A549 (cell line): Measurements from ENCODE around the gene WDFY2.

Source experiments
- EP300 ChIP-seq, 2 experiments: fragments of >200 bp; sonication (Bioruptor Twin); formaldehyde crosslinking; IDR thresholded peaks; 2 replicates in 1 of 2; 3 replicates in 1 of 2; pipeline ENCODE4 v1.6.1; 2016 to 2017
- HEYL ChIP-seq: fragments of 250-450 bp; sonication (Bioruptor Pico); IDR thresholded peaks from 2 replicates; pipeline ENCODE4 v1.8.0; 2021; ENCODE audit warnings: mild to moderate bottlenecking, moderate library complexity
- MAFK ChIP-seq: fragments of 450-650 bp; IDR thresholded peaks from 2 replicates; pipeline ENCODE4 v1.6.1; 2014; ENCODE audit not compliant: partially characterized antibody
- PHF8 ChIP-seq: fragments of 200-600 bp; sonication (generic); IDR thresholded peaks from 2 replicates; pipeline ENCODE4 v1.6.1; 2016; ENCODE audit warnings: low read depth, mild to moderate bottlenecking, antibody characterized with exemption, moderate library complexity, borderline replicate concordance
- POLR2A ChIP-seq: IDR thresholded peaks from 2 replicates; pipeline ENCODE4 v1.6.1; 2012; ENCODE audit warnings: mild to moderate bottlenecking, low read length
- RNF2 ChIP-seq: fragments of 200-600 bp; sonication (generic); IDR thresholded peaks from 2 replicates; pipeline ENCODE4 v1.6.1; 2016; ENCODE audit warnings: low read depth, mild to moderate bottlenecking, antibody characterized with exemption, moderate library complexity, borderline replicate concordance
- TFCP2L1 ChIP-seq: fragments of 250-450 bp; sonication (Bioruptor Pico); IDR thresholded peaks from 2 replicates; pipeline ENCODE4 v1.5.0; 2021; ENCODE audit warnings: mild to moderate bottlenecking
- TF ChIP-seq, protein P1 (sequence below): fragments of >200 bp; sonication (Bioruptor Twin); formaldehyde crosslinking; IDR thresholded peaks from 3 replicates; pipeline ENCODE4 v1.5.1; 2016
- TF ChIP-seq, protein P2 (sequence below): fragments of 250-450 bp; sonication (Bioruptor Pico); IDR thresholded peaks from 2 replicates; pipeline ENCODE4 v1.5.0; 2021; ENCODE audit warnings: mild to moderate bottlenecking, moderate library complexity, borderline replicate concordance
- TF ChIP-seq, protein P3 (sequence below): IDR thresholded peaks from 2 replicates; pipeline ENCODE4 v1.6.1; 2012
- TF ChIP-seq, protein P4 (sequence below): fragments of 200-600 bp; sonication (generic); IDR thresholded peaks from 2 replicates; pipeline ENCODE4 v1.6.1; 2016; ENCODE audit warnings: antibody characterized with exemption, mild to moderate bottlenecking, moderate library complexity

DNA sequence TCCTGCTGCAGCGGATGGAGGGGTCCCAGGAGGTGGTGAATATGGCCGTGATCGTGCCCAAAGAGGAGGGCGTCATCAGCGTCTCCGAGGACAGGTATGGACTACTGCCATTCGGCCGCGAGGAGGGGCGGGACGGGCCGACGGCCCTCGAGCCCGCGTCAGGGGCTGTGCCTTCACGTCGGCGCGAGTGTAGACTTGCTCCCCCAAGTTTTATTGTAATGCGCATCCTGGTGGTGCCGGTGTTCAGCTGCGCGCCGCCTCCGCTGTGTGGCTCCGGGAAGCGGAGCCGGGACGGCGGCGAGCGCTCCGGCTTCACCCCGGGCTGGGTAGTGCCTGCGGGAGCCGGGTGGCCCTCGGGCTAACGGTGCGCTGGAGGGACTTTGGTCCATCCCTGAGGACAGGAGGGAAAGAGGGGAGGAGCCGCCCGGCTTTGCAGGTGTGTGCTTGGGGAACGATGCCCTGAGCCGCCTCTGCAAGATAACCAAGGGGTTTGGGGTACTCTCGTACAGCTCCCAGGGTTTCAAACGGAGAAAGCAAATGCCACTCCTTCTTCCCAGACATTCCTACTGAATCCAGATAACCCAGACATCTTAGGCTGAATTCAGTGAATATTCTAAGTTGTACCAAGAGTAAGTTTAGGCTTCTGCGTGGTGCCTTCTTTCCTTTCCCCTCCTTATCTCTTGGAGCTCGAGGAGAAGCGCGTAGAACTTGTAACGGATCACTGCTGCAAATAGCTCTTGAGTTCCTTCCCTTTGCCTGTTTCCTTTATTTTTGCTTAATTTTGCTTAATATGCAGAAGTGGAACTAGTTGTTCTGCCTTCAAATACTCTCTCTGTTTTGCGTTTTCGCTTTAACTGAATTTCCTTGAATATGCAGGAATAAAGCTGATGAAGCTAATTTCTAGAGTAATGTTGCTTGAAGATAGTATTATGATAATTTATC lies 740 bp downstream of the WDFY2 start:
- TF ChIP-seq MAFK (peak; percentile 71), POLR2A (no peak), PHF8 (0 out of 2 replicates have a peak, but pooled peaks have one; percentile 11), EP300 (IDR thresholded peaks at IDR 0.05) (no peak), HEYL (no peak), RNF2 (no peak), TFCP2L1 (CRISPR knock-in tag) (no peak)
- TF ChIP-seq, protein P1, sequence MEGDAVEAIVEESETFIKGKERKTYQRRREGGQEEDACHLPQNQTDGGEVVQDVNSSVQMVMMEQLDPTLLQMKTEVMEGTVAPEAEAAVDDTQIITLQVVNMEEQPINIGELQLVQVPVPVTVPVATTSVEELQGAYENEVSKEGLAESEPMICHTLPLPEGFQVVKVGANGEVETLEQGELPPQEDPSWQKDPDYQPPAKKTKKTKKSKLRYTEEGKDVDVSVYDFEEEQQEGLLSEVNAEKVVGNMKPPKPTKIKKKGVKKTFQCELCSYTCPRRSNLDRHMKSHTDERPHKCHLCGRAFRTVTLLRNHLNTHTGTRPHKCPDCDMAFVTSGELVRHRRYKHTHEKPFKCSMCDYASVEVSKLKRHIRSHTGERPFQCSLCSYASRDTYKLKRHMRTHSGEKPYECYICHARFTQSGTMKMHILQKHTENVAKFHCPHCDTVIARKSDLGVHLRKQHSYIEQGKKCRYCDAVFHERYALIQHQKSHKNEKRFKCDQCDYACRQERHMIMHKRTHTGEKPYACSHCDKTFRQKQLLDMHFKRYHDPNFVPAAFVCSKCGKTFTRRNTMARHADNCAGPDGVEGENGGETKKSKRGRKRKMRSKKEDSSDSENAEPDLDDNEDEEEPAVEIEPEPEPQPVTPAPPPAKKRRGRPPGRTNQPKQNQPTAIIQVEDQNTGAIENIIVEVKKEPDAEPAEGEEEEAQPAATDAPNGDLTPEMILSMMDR = no peak
- TF ChIP-seq, protein P2, sequence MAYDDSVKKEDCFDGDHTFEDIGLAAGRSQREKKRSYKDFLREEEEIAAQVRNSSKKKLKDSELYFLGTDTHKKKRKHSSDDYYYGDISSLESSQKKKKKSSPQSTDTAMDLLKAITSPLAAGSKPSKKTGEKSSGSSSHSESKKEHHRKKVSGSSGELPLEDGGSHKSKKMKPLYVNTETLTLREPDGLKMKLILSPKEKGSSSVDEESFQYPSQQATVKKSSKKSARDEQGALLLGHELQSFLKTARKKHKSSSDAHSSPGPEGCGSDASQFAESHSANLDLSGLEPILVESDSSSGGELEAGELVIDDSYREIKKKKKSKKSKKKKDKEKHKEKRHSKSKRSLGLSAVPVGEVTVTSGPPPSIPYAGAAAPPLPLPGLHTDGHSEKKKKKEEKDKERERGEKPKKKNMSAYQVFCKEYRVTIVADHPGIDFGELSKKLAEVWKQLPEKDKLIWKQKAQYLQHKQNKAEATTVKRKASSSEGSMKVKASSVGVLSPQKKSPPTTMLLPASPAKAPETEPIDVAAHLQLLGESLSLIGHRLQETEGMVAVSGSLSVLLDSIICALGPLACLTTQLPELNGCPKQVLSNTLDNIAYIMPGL = no peak
- TF ChIP-seq, protein P3, sequence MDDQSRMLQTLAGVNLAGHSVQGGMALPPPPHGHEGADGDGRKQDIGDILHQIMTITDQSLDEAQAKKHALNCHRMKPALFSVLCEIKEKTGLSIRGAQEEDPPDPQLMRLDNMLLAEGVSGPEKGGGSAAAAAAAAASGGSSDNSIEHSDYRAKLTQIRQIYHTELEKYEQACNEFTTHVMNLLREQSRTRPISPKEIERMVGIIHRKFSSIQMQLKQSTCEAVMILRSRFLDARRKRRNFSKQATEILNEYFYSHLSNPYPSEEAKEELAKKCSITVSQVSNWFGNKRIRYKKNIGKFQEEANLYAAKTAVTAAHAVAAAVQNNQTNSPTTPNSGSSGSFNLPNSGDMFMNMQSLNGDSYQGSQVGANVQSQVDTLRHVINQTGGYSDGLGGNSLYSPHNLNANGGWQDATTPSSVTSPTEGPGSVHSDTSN = no peak
- TF ChIP-seq, protein P4, sequence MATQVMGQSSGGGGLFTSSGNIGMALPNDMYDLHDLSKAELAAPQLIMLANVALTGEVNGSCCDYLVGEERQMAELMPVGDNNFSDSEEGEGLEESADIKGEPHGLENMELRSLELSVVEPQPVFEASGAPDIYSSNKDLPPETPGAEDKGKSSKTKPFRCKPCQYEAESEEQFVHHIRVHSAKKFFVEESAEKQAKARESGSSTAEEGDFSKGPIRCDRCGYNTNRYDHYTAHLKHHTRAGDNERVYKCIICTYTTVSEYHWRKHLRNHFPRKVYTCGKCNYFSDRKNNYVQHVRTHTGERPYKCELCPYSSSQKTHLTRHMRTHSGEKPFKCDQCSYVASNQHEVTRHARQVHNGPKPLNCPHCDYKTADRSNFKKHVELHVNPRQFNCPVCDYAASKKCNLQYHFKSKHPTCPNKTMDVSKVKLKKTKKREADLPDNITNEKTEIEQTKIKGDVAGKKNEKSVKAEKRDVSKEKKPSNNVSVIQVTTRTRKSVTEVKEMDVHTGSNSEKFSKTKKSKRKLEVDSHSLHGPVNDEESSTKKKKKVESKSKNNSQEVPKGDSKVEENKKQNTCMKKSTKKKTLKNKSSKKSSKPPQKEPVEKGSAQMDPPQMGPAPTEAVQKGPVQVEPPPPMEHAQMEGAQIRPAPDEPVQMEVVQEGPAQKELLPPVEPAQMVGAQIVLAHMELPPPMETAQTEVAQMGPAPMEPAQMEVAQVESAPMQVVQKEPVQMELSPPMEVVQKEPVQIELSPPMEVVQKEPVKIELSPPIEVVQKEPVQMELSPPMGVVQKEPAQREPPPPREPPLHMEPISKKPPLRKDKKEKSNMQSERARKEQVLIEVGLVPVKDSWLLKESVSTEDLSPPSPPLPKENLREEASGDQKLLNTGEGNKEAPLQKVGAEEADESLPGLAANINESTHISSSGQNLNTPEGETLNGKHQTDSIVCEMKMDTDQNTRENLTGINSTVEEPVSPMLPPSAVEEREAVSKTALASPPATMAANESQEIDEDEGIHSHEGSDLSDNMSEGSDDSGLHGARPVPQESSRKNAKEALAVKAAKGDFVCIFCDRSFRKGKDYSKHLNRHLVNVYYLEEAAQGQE = no peak
